NCI-H187 (cell line): ENCODE data around the gene REC114.
"Not testable (repeated sequence)": the region's sequence is repeated elsewhere in the genome, so short reads cannot be mapped to it uniquely, and the experiment has no call there.

ENCODE experiments used
- DNase-seq, 2 experiments: peaks; one replicate each; lab custom pipeline; 2025; lab: John Stamatoyannopoulos, UW

Gene REC114

DNA sequence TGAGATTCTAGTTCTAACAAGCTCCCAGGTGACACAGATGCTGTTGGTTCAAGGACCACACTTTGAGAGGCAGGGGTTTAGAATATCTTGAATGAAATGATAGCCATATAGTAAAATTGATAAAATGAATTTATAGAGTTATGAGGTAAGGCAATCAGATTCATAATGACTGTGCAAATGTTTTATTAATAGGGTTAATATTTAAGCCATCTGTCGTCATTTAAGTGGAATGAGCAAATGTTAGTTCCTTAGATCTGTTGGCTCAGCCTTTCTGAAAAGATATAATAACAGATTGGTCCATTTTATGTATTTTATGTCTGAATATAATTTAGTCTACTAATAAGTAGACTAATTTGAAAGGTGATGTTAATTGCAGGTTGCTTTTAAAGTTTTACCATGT is 12.9 kb downstream of the REC114 start:
- DNase-seq, result no peak

DNA sequence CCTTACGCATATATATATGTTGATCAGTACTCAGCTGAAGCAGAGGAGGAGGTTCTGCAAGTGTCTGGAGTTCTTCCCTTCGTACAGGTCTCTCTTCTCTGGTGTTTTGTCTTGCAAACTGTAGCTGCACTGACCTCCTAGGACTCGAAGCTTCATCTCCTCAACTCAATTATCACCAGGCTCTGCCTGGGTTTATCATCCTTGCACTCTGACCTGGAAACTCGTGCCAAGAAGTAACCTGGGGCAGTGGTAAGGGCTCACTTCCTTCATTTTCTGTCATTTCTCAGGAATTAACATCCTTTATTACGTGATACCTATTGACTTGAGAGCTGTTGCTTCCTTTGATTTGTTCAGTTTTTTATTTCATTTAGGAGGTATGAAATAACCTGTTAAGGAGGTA is 14.4 kb downstream of the REC114 start:
- DNase-seq, result no peak

DNA sequence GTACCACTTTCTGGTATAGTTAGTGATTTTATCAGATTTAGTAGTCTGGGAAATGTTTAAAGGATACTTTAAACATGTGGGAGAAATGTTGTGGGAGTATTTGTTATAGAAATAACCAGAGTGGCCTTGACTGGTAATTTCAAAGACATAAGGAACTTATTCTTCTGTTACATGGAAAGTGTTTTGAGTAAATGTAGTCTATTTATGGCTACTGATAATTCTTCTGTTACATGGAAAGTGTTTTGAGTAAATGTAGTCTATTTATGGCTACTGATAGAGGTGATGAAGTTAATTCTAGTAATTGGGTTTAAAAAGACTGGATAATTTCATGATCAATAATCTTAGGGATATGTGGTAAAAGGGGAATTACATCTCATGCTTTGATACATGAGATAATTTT is 17.7 kb downstream of the REC114 start:
- no peak for DNase-seq

DNA sequence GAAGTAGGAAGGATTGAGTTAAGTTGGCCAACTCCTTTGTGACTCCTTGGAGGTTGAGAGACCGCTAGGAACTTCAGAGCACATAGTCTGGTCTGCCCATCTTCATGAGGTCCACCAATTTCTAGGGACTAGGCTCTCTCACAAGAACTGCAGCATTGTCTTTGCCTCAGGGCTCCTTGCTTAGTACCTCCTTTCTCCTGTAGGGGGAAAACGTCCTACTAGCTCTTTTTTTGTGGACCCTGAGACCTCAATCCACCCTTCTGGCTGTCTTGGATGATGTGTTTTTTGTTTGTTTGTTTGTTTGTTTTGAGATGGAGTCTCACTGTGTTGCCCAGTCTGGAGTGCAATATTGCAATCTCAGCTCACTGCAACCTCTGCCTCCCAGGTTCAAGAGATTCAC is 21.6 kb downstream of the REC114 start:
- no peak for DNase-seq

DNA sequence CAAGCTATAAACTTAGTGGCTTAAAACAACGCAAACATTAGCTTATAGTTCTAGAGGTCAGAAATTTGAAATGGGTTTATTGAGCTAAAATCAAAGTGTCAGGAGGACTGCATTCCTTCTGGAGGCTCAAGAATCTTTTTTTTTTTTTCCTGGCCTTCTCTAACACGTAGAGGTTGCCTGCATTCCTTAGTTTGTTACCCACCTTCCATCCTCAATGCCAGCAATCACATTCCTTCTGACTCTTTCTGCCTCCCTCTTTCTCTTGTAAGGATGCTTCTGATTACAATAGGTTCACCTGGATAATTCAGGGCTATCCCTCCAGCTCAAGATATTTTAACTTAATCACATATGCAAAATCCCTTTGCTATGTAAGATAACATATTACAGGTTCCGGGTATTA is 24.8 kb downstream of the REC114 start:
- DNase-seq, result no peak

DNA sequence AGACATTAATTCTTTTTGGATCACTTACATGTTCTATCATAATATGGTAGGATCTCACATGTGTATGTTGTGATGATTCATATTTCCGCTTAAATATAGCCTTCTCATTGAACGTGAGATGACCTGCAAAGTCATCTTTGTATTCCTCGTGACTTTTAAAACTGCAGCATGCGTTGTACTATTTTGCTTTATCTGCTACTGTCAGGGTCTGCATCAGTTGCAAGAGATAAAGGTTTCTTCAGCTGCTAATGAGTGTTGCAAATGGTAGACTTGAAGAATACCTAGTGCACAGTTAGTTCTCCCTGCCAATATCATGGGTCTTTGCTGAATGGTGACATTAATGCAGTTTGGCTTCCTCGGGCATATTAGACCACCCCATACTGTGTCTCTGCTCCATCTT is 31.8 kb downstream of the REC114 start:
- no peak for DNase-seq

DNA sequence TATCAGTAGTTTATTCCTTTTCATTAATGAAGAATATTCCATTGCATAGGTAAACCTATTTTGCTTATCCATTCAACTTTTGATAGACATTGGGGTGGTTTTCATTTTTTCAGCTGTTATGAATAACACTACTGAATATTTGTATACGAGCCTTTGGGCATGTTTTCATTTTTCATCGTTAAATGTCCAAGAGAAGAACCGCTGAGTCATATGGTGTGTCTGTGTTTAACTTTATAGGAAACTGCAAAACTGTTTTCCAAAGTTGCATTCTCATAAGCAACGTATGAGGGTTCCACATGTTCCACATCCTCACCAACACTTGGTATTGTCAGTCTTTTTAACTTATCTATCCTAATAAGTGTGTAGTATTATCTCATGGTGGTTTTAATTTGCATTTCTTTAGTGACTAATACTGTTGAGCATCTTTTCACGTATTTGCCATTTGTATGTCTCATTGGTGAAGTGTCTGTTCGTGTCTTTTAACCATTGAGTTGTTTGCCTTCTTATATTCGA is 33.8 kb downstream of the REC114 start:
- DNase-seq, result no peak

DNA sequence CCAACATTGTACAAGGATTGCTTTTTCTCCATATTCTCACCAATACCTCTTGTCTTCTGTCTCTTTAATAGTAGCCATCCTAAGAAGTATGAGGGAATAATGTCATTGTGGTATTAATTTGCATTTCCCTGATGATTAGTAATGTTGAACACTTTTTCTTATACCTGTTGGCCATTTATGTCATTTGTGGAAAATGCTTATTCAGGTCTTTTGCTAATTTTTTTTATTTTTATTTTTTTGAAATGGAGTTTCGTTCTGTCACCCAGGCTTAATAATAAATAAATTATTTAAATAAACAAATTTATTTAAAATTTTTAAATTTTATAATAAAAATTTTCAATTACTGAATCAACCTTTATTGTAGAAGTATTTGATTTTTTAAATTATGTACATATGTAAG is 37.1 kb downstream of the REC114 start:
- no peak for DNase-seq

DNA sequence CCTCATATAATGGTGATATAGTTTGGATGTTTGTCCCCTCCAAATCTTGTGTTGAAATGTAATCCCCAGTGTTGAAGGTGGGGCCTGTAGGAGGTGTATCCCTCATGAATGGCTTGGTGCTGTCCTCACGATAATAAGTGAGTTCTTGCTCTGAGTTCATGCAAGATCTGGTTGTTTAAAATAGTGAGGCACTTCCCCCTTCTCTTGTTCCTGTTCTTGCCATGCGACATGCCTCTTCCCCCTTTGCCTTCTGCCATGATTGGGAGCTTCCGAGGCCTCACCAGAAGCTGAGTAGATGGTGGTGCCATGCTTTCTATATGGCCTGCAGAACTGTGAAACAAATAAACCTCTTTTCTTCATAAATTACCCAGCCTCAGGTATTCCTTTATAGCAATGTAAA is 39.2 kb downstream of the REC114 start:
- DNase-seq, result no peak

DNA sequence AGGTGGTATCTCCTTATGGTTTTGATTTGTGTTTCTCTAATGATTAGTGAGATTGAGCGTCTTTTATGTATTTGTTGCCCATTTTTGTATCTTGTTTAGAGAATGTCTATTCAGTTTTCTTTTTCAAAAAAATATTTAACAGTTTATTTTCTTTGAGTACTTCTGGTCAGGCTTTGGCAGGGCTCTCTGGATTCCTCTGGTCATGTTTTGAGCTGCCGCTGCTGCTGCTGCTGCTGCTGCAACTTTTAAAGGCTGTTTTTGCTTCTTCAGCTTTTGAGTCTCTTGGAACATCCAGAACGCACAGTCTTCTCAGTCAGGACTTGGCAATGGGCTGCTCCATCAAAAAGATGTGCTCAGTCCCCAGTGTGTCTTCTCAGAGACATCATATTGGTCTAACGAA is 40.1 kb downstream of the REC114 start:
- no peak for DNase-seq

DNA sequence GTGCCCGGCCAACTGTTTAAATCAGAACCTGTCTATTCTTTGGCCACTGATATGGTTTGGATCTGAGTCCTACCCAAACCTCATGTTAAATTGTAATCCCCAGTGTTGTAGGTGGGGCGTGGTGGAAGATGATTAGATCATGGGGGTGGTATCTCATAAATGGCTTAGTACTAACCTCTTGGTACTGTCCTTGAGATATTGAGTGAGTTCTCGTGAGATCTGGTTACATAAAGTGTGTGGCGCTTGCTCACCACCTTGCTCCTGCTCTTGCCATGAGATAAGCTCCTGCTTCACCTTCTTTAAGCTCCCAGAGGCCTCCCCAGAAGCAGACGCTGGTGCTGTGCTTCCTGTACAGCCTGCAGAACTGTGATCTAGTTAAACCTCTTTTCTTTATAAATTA is 42.4 kb downstream of the REC114 start:
- no peak for DNase-seq

DNA sequence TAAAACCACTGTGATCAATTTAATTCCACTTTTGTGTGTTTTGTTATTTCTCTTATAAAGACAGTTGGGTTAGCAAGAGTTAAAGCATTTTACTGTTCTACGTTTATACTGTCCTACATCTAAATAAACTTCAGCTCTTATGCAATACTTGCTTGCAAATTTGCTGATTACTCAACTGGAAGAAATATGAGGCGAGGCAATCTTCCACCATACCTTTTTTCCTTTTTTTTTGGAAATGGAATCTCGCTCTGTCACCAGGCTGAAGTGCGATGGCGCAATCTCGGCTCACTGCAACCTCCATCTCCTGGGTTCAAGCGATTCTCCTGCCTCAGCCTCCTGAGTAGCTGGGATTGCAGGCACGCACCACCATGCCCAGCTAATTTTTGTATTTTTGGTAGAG is 42.9 kb downstream of the REC114 start:
- DNase-seq, result not testable (repeated sequence)

DNA sequence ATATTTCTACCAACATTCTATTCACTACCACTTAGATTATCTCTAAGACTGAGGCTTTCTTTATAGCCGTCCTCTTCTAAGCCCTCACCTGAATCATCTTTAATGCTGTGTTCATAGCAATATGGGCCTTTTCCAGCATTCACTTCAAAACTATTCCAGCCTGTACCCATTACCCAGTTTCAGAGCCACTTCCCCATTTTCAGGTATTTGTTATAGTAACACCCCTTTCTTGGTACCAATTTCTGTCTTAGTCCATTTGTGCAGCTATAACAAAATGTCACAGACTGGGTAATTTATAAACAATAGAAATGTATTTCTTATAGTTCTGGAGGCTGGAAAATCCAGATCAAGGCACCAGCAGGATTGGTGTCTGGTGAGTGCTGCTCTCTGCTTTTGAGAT is 45.7 kb downstream of the REC114 start:
- no peak for DNase-seq

DNA sequence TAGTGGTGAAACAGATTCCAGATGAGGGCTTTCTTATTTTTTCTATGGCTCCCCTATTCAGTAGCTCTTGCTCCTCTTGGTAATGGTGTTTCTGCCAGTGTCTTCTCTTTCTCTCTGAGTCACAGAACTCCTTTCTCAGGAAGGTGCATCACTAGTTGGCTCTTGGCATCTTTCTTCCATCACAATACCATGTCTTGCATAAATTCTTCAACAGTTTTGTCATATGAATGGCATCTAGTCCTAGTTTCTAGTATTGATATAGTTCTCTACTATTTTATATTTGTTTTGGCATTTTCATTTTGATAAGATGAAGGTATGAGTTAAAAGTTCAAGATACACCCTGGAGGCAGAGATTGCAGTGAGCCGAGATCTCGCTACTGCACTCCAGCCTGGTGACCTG is 51.0 kb downstream of the REC114 start:
- no peak for DNase-seq

DNA sequence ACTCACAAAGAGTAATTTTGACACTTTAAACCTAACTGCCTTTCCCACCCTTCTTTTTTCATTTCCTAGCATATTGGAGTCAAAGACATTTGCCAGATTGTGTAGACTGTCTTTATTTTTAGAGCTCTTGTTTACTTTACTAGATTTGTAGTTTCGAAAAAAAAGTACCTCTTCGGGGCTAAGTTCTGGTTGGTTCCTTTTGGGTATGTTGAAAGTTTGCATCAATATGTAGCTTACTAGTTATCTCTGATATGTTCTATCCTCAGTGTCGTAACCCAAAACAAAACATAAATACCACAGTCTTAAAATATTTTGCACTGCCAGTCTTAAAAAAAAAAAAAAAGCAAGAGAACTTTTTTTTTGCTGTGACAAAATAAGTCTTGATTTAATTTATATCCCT is 52.2 kb downstream of the REC114 start:
- no peak for DNase-seq

DNA sequence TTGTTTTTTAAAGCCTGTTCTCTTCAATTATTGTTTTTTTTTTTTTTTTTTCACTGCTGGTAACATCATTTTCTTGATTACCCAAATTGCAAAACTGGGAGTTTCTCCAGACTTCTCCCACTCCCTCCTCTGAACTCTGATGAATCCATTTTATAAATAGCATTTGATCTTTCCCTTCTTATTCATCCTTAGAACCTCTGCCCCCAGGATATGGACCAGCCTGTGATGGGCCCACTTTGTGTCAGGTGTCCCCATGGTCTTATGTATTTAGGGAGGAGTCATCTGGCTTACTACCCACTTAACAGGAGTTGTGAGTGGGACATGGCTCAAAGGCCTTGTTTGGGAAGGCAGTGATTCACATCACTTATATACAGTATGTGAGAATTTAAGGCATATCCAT is 57.7 kb downstream of the REC114 start:
- no peak for DNase-seq

DNA sequence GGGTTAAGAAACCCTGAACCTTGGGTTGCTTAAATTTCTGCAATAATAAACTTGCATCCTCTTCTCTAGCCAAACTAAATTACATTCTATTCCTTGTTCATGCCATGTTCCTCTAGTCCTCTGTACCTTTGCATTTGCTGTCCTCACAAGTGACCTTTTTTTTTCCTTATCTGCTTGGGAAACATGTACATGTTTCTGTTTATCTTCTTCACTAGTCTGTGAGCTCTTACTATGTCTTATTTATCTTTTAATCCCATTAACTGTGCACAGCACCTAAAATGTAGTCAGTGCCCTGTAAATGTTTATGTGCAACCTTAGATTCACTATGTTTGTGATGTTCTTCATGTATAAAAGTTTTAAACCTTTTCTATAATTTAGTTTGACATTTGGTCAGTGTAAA is 61.9 kb downstream of the REC114 start:
- no peak for DNase-seq

DNA sequence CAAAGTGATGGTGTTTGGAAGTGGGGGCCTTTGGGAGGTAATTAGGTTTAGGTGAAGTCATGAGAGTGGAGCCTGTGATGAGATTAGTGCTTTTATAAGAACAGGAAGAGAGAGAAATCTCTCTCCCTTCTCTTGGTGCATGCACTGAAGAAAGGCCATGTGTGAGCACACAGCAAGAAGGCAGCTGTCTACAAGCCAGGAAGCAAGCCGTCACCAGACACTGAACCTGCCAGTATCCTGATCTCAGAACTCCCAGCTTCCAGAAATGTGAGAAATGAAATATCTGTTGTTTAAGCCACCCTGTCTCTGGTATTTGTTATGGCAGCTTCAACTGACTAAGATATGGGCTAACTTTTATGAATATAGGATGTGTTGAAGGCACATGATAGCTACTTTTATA is 72.6 kb downstream of the REC114 start:
- no peak for DNase-seq

DNA sequence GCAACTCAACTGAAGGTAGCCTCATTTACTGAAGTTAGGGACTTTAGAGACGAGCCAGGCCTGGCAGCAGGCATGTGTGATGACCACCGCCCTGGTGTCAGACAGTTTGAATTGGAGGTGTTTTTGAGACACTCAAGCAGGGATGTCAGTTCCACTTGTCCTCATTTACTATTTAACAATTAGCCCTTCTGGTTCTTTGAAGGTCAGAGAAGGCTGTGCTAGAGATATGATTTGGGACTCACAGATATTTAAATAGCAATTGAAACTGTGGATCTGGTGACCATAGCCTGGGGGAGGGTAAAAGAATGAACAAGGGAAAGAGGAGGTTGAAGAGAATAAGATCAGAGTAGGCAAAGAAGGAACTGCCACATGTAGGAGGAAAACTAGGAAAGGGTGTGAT is 74.6 kb downstream of the REC114 start:
- no peak for DNase-seq

DNA sequence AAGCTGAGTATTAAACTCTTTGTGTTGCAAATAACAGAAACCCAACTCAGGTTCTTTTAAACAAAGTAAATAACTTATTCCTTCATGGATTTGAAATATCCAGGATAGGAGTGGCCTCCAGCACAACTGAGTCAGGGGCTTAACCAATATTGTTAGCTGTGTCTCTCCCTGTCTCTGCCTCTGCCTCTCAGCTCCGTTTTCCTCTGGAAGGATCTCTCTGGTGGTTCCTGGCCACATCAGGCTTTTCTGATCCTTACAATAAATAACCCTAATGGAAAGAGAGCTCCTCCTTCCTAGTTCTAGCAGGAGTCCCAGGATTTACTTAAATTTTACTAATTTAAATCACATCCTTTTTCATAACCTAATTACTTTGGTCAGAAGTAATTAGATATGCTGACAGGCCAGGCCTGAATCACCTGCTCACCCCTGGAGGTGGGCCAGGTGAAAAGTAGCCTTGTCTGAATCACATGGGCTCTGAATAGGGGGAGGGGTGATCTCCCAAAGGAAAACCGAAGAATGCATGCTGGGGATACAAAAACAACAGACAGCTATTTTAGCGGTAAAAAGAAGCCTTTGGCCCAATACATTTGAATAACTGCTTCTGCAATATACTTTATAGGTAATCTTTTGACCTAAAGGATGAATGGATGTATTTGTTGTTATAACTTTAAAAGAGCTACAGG is 75.4 kb downstream of the REC114 start:
- DNase-seq, result no peak

DNA sequence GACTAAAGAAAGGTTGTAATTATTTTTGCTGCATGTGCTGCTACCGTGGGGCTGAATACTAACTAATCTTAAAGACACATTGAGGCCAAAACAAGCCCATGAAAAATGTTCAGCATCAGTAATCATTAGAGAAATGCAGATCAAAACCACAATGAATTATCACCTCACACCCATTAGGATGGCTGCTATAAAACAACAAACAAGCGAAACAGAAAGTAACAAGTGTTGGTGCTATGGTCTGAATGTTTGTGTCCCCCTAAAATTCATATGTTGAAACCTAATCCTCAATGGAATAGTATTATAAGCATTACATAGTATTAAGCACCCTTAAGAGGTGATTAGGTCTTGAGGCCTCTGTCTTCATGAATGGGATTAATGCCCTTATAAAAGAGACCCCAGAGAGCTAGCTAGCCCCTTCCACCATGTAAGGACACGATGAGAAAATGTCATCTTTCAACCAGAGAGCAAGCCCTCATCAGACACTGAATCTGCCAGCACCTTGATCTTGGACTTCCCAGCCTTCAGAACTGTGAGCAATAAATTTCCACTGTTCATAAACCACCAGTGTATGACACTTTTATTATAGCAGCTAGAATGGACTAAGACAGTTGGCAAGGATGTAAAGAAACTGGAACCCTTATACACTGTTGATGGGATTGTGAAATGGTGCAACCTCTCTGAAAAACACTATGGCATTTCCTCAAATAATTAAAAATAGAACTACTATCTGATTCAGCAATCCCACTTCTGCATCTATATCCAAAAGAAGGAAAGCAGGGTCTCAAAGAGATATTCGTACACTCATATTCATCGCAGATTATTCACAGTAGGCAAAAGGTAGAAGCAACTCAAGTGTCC is 76.1 kb downstream of the REC114 start:
- no peak for DNase-seq

DNA sequence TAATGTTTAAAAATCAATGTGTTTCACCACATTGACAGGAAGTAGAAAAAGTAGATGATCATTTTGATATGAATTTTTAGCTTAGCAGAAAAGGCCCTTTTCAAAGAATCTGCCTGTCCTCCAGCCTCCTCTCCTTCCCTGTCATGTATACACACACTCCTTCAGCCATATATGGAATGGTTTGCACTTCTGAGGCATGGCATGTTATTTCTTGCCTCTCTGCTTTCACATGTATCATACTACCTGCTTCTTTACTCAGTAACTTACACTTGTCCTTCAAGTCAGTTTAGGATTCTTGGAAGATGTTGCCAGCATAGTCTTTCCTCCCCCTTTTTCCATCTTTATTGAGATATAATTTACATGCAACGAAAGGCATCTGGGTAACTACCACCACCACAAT is 79.0 kb downstream of the REC114 start:
- DNase-seq, result no peak

DNA sequence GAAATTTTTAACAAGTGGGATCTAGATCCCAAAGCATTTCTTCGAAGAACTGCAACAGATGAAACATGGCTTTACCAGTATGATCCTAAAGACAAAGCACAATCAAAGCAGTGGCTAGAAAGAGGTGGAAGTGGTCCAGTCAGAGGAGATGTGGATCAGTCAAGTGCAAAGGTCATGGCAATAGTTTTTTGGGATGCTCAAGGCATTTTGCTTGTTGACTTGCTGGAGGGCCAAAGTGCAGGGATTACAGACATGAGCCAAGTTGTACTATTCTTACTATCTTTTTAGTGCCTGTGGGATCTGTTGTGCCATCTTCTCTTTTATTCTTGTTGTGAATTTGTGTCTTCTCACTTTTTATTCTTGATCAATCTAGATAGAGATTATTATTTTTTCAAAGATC is 82.0 kb downstream of the REC114 start:
- no peak for DNase-seq

DNA sequence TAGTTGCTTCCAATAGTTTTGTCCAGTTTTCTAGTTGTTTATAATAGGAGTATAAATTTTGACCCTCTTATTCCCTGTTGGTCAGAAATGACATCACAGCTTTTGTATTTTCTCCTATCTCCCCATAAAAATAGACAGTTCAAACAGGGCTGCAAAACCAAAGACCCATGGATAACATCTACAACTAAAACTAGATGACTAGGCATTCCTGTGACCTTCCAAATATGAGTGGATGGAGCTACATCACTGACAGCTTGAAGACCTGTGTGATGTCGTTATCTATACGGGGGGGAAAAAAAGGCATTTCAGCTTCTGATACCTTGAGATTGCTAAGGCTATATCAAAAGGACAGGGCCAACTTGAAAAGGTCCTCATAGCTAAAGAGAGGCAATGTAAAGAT is 84.6 kb downstream of the REC114 start:
- no peak for DNase-seq
